GM12891 (cell line): Measurements from ENCODE around the gene FGF12.

Experiments
- PAX5 ChIP-seq: IDR thresholded peaks from 2 replicates; pipeline ENCODE4 v1.6.1; 2011; ENCODE audit warnings: low read length, moderate library complexity, mild to moderate bottlenecking; ENCODE audit not compliant: insufficient read depth, severe bottlenecking
- POLR2A ChIP-seq: IDR thresholded peaks from 2 replicates; pipeline ENCODE4 v1.6.1; 2011; ENCODE audit warnings: low read depth, low read length, control low read depth
- POLR2AphosphoS5 ChIP-seq: IDR thresholded peaks from 2 replicates; pipeline ENCODE4 v1.6.1; 2011; ENCODE audit warnings: low read depth, low read length, control low read depth
- POU2F2 ChIP-seq: IDR thresholded peaks from 2 replicates; pipeline ENCODE4 v1.6.1; 2011; ENCODE audit warnings: low read depth, mild to moderate bottlenecking, control low read depth, low read length, moderate library complexity
- SPI1 ChIP-seq: IDR thresholded peaks from 2 replicates; pipeline ENCODE4 v1.6.1; 2011; ENCODE audit warnings: low read depth, low read length, control low read depth
- TAF1 ChIP-seq: IDR thresholded peaks from 2 replicates; pipeline ENCODE4 v1.6.1; 2011; ENCODE audit warnings: low read depth, low read length, control low read depth

GRCh38 chr3:192641919-192642318, 85.4 kb downstream of the FGF12 start:
- no peak for TF ChIP-seq POLR2AphosphoS5
- TF ChIP-seq POLR2A: no peak
- TF ChIP-seq TAF1: no peak
- TF ChIP-seq PAX5: no peak
- no peak for TF ChIP-seq POU2F2
- TF ChIP-seq SPI1: no peak
